Measurements from ENCODE around the gene IPCEF1. TPM values are rescaled to one million over a fixed set of nuclear protein-coding genes. Genes with fewer than 3 reads are reported as not detected.
"Not testable (repeated sequence)": the region's sequence is repeated elsewhere in the genome, so short reads cannot be mapped to it uniquely, and the experiment has no call there.

The IPCEF1 gene
- total RNA-seq, 3 donors from 2014 or later, result 1.8 to 3.4 (median 2.3) TPM

- Histone ChIP-seq H3K36me3 (ENCODE audit: low read depth) (no peaks in the 10 kb centered on the region), H3K4me3 (no peak overlapping the region), H3K9me3 (no peaks in the 10 kb centered on the region), H3K4me1 (ENCODE audit: low read depth) (peaks cover 3% of the 10 kb centered on the region)
- no peak for ATAC-seq
- TF ChIP-seq CTCF (IDR thresholded peaks at IDR 0.05), result no peak
- DNase-seq, result no peak
- intact Hi-C loops (cut with DNase I, micrococcal nuclease), result no loop called here
Measured at GRCh38 chr6:154202339-154202738, 154.3 kb downstream of the IPCEF1 start.

GRCh38 chr6:154201688-154202087 is 154.9 kb downstream of the IPCEF1 start:
- ATAC-seq; H3K4me1 ChIP-seq (ENCODE audit: low read depth); intact Hi-C loops (cut with DNase I, micrococcal nuclease); H3K4me3 ChIP-seq; H3K9me3 ChIP-seq; DNase-seq; H3K36me3 ChIP-seq (ENCODE audit: low read depth): not testable (repeated sequence)

- peaks cover 3% of the 10 kb centered on the region for H3K4me1 ChIP-seq (ENCODE audit: low read depth)
- no peaks in the 10 kb centered on the region for H3K36me3 ChIP-seq (ENCODE audit: low read depth)
- DNase-seq, result no peak
- intact Hi-C loops (cut with DNase I, micrococcal nuclease), result no loop called here
- no peak for ATAC-seq
- H3K4me3 ChIP-seq, result no peak overlapping the region
- no peaks in the 10 kb centered on the region for H3K9me3 ChIP-seq
- no peak for TF ChIP-seq CTCF (IDR thresholded peaks at IDR 0.05)
Measured at GRCh38 chr6:154197196-154197860, 159.3 kb downstream of the IPCEF1 start.

GRCh38 chr6:154196333-154196885 is 160.2 kb downstream of the IPCEF1 start:
- no peak for DNase-seq
- Histone ChIP-seq H3K9me3 (no peaks in the 10 kb centered on the region), H3K4me3 (no peak overlapping the region), H3K4me1 (ENCODE audit: low read depth) (peaks cover 3% of the 10 kb centered on the region), H3K36me3 (ENCODE audit: low read depth) (no peaks in the 10 kb centered on the region)
- ATAC-seq, result no peak
- intact Hi-C loops (cut with DNase I, micrococcal nuclease), result no loop called here
- no peak for TF ChIP-seq CTCF (IDR thresholded peaks at IDR 0.05)

GRCh38 chr6:154187714-154188113 is 168.9 kb downstream of the IPCEF1 start:
- no peaks in the 10 kb centered on the region for H3K4me1 ChIP-seq (ENCODE audit: low read depth)
- TF ChIP-seq CTCF (IDR thresholded peaks at IDR 0.05), result no peak
- no peak overlapping the region for H3K4me3 ChIP-seq
- DNase-seq, result no peak
- no peaks in the 10 kb centered on the region for H3K9me3 ChIP-seq
- no peaks in the 10 kb centered on the region for H3K36me3 ChIP-seq (ENCODE audit: low read depth)
- ATAC-seq, result no peak
- intact Hi-C loops (cut with DNase I, micrococcal nuclease), result no loop called here

- no peak for TF ChIP-seq CTCF (IDR thresholded peaks at IDR 0.05)
- intact Hi-C loops (cut with DNase I, micrococcal nuclease), result no loop called here
- ATAC-seq (no peak), DNase-seq (no peak)
- H3K4me1 ChIP-seq (ENCODE audit: low read depth), result no peaks in the 10 kb centered on the region
- H3K36me3 ChIP-seq (ENCODE audit: low read depth), result no peaks in the 10 kb centered on the region
- H3K4me3 ChIP-seq, result no peak overlapping the region
- no peaks in the 10 kb centered on the region for H3K9me3 ChIP-seq
Measured at GRCh38 chr6:154187203-154187602, 169.4 kb downstream of the IPCEF1 start.
